ENCODE data around the gene BRK1.

The BRK1 gene

GRCh38 chr3:10142707-10143560 is 27.5 kb downstream of the BRK1 start (continued):
- TF ChIP-seq ZSCAN5A (tag by site-specific recombination; IDR thresholded peaks at IDR 0.05) (peak; percentile 72; the same call in 1 of the 2 replicates), ZNF530 (tag by site-specific recombination; IDR thresholded peaks at IDR 0.05; ENCODE audit: low read depth) (no peak), ZFP69B (tag by site-specific recombination; IDR thresholded peaks at IDR 0.05) (no peak), IKZF3 (tag by site-specific recombination; IDR thresholded peaks at IDR 0.05) (peak; percentile 39; the same call in 1 of the 2 replicates), ZNF391 (tag by site-specific recombination; IDR thresholded peaks at IDR 0.05; ENCODE audit: borderline replicate concordance, low read depth) (no peak), WT1 (tag by site-specific recombination; IDR thresholded peaks at IDR 0.05) (no peak), ZBTB44 (tag by site-specific recombination; IDR thresholded peaks at IDR 0.05) (peak; percentile 88), PATZ1 (tag by site-specific recombination; IDR thresholded peaks at IDR 0.05) (peak; percentile 37), SP7 (tag by site-specific recombination; IDR thresholded peaks at IDR 0.05) (0 out of 2 replicates have a peak, but pooled peaks have one; percentile 29), ZNF785 (tag by site-specific recombination; IDR thresholded peaks at IDR 0.05) (0 out of 2 replicates have a peak, but pooled peaks have one; percentile 20), KLF17 (tag by site-specific recombination; IDR thresholded peaks at IDR 0.05) (0 out of 2 replicates have a peak, but pooled peaks have one; percentile 33), ZNF518A (tag by site-specific recombination; conservative IDR thresholded peaks at IDR 0.05; ENCODE audit: low read depth) (no peak), HIC1 (tag by site-specific recombination; IDR thresholded peaks at IDR 0.05) (0 out of 2 replicates have a peak, but pooled peaks have one; percentile 38), ZIC2 (tag by site-specific recombination; IDR thresholded peaks at IDR 0.05) (peak; percentile 65), ZNF600 (tag by site-specific recombination; IDR thresholded peaks at IDR 0.05) (peak; percentile 36), SETDB1 (IDR thresholded peaks at IDR 0.05; ENCODE audit: insufficient read length, low read length) (peak; percentile 47), ZNF302 (tag by site-specific recombination; IDR thresholded peaks at IDR 0.05; ENCODE audit: low read depth) (no peak), KLF16 (tag by site-specific recombination; IDR thresholded peaks at IDR 0.05) (peak; percentile 50; the same call in 1 of the 2 replicates), ZNF24 (tag by site-specific recombination; IDR thresholded peaks at IDR 0.05) (peak; percentile 51; the same call in 1 of the 2 replicates), ZBTB17 (tag by site-specific recombination; IDR thresholded peaks at IDR 0.05) (peak; percentile 80)

Data from HEK293 (cell line).